AG04450 (cell line): ENCODE data around the gene MED12L. TPM values are rescaled to one million over a fixed set of nuclear protein-coding genes. Genes with fewer than 3 reads are reported as not detected.

ENCODE experiments used
- CTCF ChIA-PET: fragments of 300-600, 350-600 bp; formaldehyde crosslinking; extraction: SDS; loops from one replicate; lab custom pipeline; 2022; ENCODE audit warnings: antibody characterized with exemption, inconsistent platforms; lab: Charles Lee
- POLR2A ChIA-PET: fragments of 350-600 bp; formaldehyde crosslinking; extraction: SDS; loops from one replicate; lab custom pipeline; 2021; ENCODE audit warnings: antibody characterized with exemption, inconsistent platforms; lab: Yijun Ruan, JAX
- DNase-seq: peaks from one replicate; pipeline ENCODE4 v3.0.0-alpha.2; 2011; ENCODE audit warnings: low read depth, low spot score
- H3K27ac ChIP-seq: one replicate; pipeline ENCODE4 v1.5.1; 2012; ENCODE audit warnings: low read depth, low read length, control low read depth
- H3K27me3 ChIP-seq: one replicate; pipeline ENCODE4 v1.6.0; 2012; ENCODE audit warnings: low read length; ENCODE audit not compliant: control insufficient read depth, insufficient read depth
- H3K4me3 ChIP-seq: 2 replicates; pipeline ENCODE4 v1.5.1; 2011; ENCODE audit warnings: mild to moderate bottlenecking, low read depth, low read length, control low read depth
- H3K9me3 ChIP-seq: 2 replicates; pipeline ENCODE4 v1.5.1; 2012; ENCODE audit warnings: low read length; ENCODE audit not compliant: control insufficient read depth, insufficient read depth
- CTCF ChIP-seq: IDR thresholded peaks from 2 replicates; pipeline ENCODE4 v1.5.1; 2011; ENCODE audit warnings: low read depth, low read length, control low read depth, inconsistent platforms
- polyA plus RNA-seq: library from polyadenylated mRNA; depleted of rRNA; stranded (reverse); fragments of >200 nt; gene quantifications from 2 replicates; pipeline ENCODE4 v1.2.3, GENCODE V29; 2011

Gene MED12L
- polyA plus RNA-seq, 1 experiment = 0.26 TPM

- peaks cover 5% of the 10 kb centered on the region; the same call in 1 of the 2 replicates for H3K9me3 ChIP-seq
- H3K27me3 ChIP-seq = no peaks in the 10 kb centered on the region
- H3K4me3 ChIP-seq = no peak overlapping the region
- CTCF ChIA-PET = interaction anchor here (0.5 to 1.7 kb wide), 2 partner anchors 9 to 108 kb away, joined by 3 to 11 read pairs; no protein-coding TSS in a partner anchor
- DNase-seq = no peak
- no peak overlapping the region for H3K27ac ChIP-seq
- POLR2A ChIA-PET = interaction anchor here (0.7 kb wide), 1 partner anchor 13 kb away, joined by 3 read pairs; no protein-coding TSS in a partner anchor
- TF ChIP-seq CTCF = no peak
Measured at GRCh38 chr3:151318991-151319390, 233.5 kb downstream of the MED12L start.

- Histone ChIP-seq H3K27me3 (no peaks in the 10 kb centered on the region), H3K27ac (no peak overlapping the region), H3K9me3 (peaks cover 3% of the 10 kb centered on the region; the same call in 1 of the 2 replicates), H3K4me3 (no peak overlapping the region)
- no peak for DNase-seq
- no peak for TF ChIP-seq CTCF
- ChIA-PET POLR2A (no interaction called here), CTCF (interaction anchor here (0.5 to 1.1 kb wide), 2 partner anchors 92 to 108 kb away, joined by 3 read pairs; no protein-coding TSS in a partner anchor)
Measured at GRCh38 chr3:151319628-151320027, 234.2 kb downstream of the MED12L start.

- Histone ChIP-seq H3K4me3 (no peak overlapping the region), H3K27ac (no peak overlapping the region), H3K9me3 (no peaks in the 10 kb centered on the region), H3K27me3 (no peaks in the 10 kb centered on the region)
- no peak for DNase-seq
- TF ChIP-seq CTCF = no peak
- ChIA-PET POLR2A (no interaction called here), CTCF (interaction anchor here (1.1 kb wide), 2 partner anchors 16 to 92 kb away, joined by 3 read pairs; no protein-coding TSS in a partner anchor)
Measured at GRCh38 chr3:151320131-151320530, 234.7 kb downstream of the MED12L start.

GRCh38 chr3:151321526-151321925, 236.1 kb downstream of the MED12L start:
- no peaks in the 10 kb centered on the region for H3K9me3 ChIP-seq
- ChIA-PET CTCF (interaction anchor here (0.5 to 1.6 kb wide), 3 partner anchors 11 to 597 kb away, joined by 3 to 5 read pairs (median 3); no protein-coding TSS in a partner anchor), POLR2A (no interaction called here)
- no peak overlapping the region for H3K27ac ChIP-seq
- DNase-seq = no peak
- no peak for TF ChIP-seq CTCF
- H3K4me3 ChIP-seq = no peak overlapping the region
- no peaks in the 10 kb centered on the region for H3K27me3 ChIP-seq

- DNase-seq = no peak
- TF ChIP-seq CTCF = no peak
- no peaks in the 10 kb centered on the region for H3K9me3 ChIP-seq
- POLR2A ChIA-PET = no interaction called here
- H3K4me3 ChIP-seq = no peak overlapping the region
- CTCF ChIA-PET = interaction anchor here (1.6 kb wide), 1 partner anchor 596 kb away, joined by 3 read pairs; no protein-coding TSS in a partner anchor
- H3K27me3 ChIP-seq = no peaks in the 10 kb centered on the region
- H3K27ac ChIP-seq = no peak overlapping the region
Measured at GRCh38 chr3:151322511-151322910, 237.0 kb downstream of the MED12L start.
